Stimulated activated CD8-positive, alpha-beta memory T cell treated with anti-CD3 and anti-CD28 coated beads, Interleukin-15, amount 100 ng/mL, for 4 hours (primary cell): ENCODE measurements around the gene IDH2.
"Not testable (repeated sequence)": the region's sequence is repeated elsewhere in the genome, so short reads cannot be mapped to it uniquely, and the experiment has no call there.

Source experiments
- DNase-seq, 2 donors: peaks; one replicate each; pipeline ENCODE4 v3.0.0-alpha.2; 2020; ENCODE audit warnings: low read depth in 2 of 2

Gene IDH2

GRCh38 chr15:90101969-90102890 lies at the start of gene IDH2:
TSS of gene IDH2 (minus strand) at chr15:90102468. CDS start at chr15:90102390, 78 bp downstream.
- DNase-seq = peak; percentile 25 to 59

- DNase-seq = not testable (repeated sequence)
Observed at GRCh38 chr15:90150551-90150950, 48.3 kb upstream of the IDH2 start.

GRCh38 chr15:90149609-90150340 lies 47.5 kb upstream of the IDH2 start:
- DNase-seq = no peak

GRCh38 chr15:90146198-90146761 lies 44.0 kb upstream of the IDH2 start:
- DNase-seq = not testable (repeated sequence)

GRCh38 chr15:90145761-90146160 lies 43.5 kb upstream of the IDH2 start:
- DNase-seq = no peak

- DNase-seq = no peak
Observed at GRCh38 chr15:90145259-90145658, 43.0 kb upstream of the IDH2 start.

- DNase-seq = peak in 1 of 2 donors; percentile 20
Observed at GRCh38 chr15:90143166-90143655, 40.9 kb upstream of the IDH2 start.

- DNase-seq = peak in 1 of 2 donors; percentile 13
Observed at GRCh38 chr15:90142216-90143165, 40.2 kb upstream of the IDH2 start.

GRCh38 chr15:90141646-90142045 lies 39.4 kb upstream of the IDH2 start:
- no peak for DNase-seq

- DNase-seq = not testable (repeated sequence)
Observed at GRCh38 chr15:90139549-90139948, 37.3 kb upstream of the IDH2 start.

- no peak for DNase-seq
Observed at GRCh38 chr15:90138071-90138833, 36.0 kb upstream of the IDH2 start.

GRCh38 chr15:90132437-90132836 lies 30.2 kb upstream of the IDH2 start:
- DNase-seq = no peak

- DNase-seq = no peak
Observed at GRCh38 chr15:90131848-90132247, 29.6 kb upstream of the IDH2 start.

- no peak for DNase-seq
Observed at GRCh38 chr15:90130291-90130690, 28.0 kb upstream of the IDH2 start.

- no peak for DNase-seq
Observed at GRCh38 chr15:90126596-90127435, 24.5 kb upstream of the IDH2 start.

GRCh38 chr15:90126022-90126421 lies 23.8 kb upstream of the IDH2 start:
- DNase-seq = no peak

- no peak for DNase-seq
Observed at GRCh38 chr15:90124507-90124906, 22.2 kb upstream of the IDH2 start.

- DNase-seq = no peak
Observed at GRCh38 chr15:90121086-90121485, 18.8 kb upstream of the IDH2 start.

- no peak for DNase-seq
Observed at GRCh38 chr15:90119367-90119766, 17.1 kb upstream of the IDH2 start.
